ENCODE results near the gene MACC1. TPM values are rescaled to one million over a fixed set of nuclear protein-coding genes. Genes with fewer than 3 reads are reported as not detected.

Gene MACC1
- total and polyA plus RNA-seq, 2 of the 13 experiments (the other 11 are each of a cell fraction or from before 2014, with no cell fraction given) = 0.04 TPM; not detected in 1

- TF ChIP-seq ZNF253 (CRISPR knock-in tag; IDR thresholded peaks at IDR 0.05; ENCODE audit: borderline replicate concordance) (no peak), ZNF503 (CRISPR knock-in tag; IDR thresholded peaks at IDR 0.05) (no peak), SP1 (IDR thresholded peaks at IDR 0.05) (no peak), SP1 (CRISPR knock-in tag; IDR thresholded peaks at IDR 0.05) (no peak), ZBTB42 (CRISPR knock-in tag; IDR thresholded peaks at IDR 0.05) (no peak), ZNF589 (CRISPR knock-in tag; conservative IDR thresholded peaks at IDR 0.05) (no peak), ZNF235 (CRISPR knock-in tag; IDR thresholded peaks at IDR 0.05; ENCODE audit: borderline replicate concordance) (no peak), XRCC5 (optimal IDR thresholded peaks at IDR 0.05; ENCODE audit: low read length) (no peak), THYN1 (CRISPR knock-in tag; IDR thresholded peaks at IDR 0.05; ENCODE audit: borderline replicate concordance, low read depth) (no peak), REXO4 (CRISPR knock-in tag; IDR thresholded peaks at IDR 0.05; ENCODE audit: borderline replicate concordance) (no peak), ZNF740 (CRISPR knock-in tag; IDR thresholded peaks at IDR 0.05) (no peak), ZBTB37 (CRISPR knock-in tag; IDR thresholded peaks at IDR 0.05) (no peak)
Observed at GRCh38 chr7:20191391-20191869, 25.8 kb downstream of the MACC1 start (continued).
